Tibial nerve (tissue), 4 donors: ENCODE results near the gene CCDC82. TPM values are rescaled to one million over a fixed set of nuclear protein-coding genes. Genes with fewer than 3 reads are reported as not detected.

ENCODE experiments used
- DNase-seq, 2 donors: peaks; one replicate each; pipeline ENCODE4 v3.0.0-alpha.2; 2019; ENCODE audit warnings: low spot score in 2 of 2
- H3K27ac ChIP-seq, 4 donors: fragments of 200-600 bp; sonication (generic) in 3 of 4; one replicate each; pipeline ENCODE4 v1.5.1; 2017 to 2019; ENCODE audit warnings: mild to moderate bottlenecking in 1 of 4
- H3K27me3 ChIP-seq, 2 donors: fragments of 200-600 bp; sonication (generic) in 1 of 2; one replicate each; pipeline versions ENCODE4 v1.5.1 to v1.6.0; 2017 to 2019
- H3K36me3 ChIP-seq, 3 donors: fragments of 200-600 bp; sonication (generic); one replicate each; pipeline ENCODE4 v1.5.1; 2018 to 2019
- H3K4me1 ChIP-seq, 4 donors: fragments of 200-600 bp; sonication (generic) in 3 of 4; one replicate each; pipeline ENCODE4 v1.5.1; 2017 to 2019
- H3K4me3 ChIP-seq, 4 donors: fragments of 200-600 bp; sonication (generic) in 3 of 4; one replicate each; pipeline ENCODE4 v1.5.1; 2017 to 2019; ENCODE audit warnings: mild to moderate bottlenecking in 1 of 4, moderate library complexity in 1 of 4
- H3K9me3 ChIP-seq, 4 donors: fragments of 200-600 bp; sonication (generic) in 3 of 4; one replicate each; pipeline ENCODE4 v1.5.1; 2017 to 2019
- EP300 ChIP-seq, 2 donors: sonication (generic); formaldehyde crosslinking; IDR thresholded peaks; one replicate each; pipeline ENCODE4 v1.6.1; 2017; ENCODE audit warnings: antibody characterized with exemption in 2 of 2, mild to moderate bottlenecking in 1 of 2
- POLR2A ChIP-seq, 2 donors: fragments of 450-650 bp; IDR thresholded peaks; one replicate each; pipeline ENCODE4 v1.6.1; 2017; ENCODE audit warnings: antibody characterized with exemption in 2 of 2, mild to moderate bottlenecking in 2 of 2, moderate library complexity in 2 of 2
- WGBS, 2 donors: methylation state at CpG; one replicate each; pipeline ENCODE4 v1.1.5; 2018; 5-methylcytosine and 5-hydroxymethylcytosine counted together
- total RNA-seq, 4 donors: library from RNA; depleted of rRNA; stranded (reverse); fragments of >200 nt; gene quantifications; one replicate each; pipeline ENCODE4 v1.1.0, GENCODE V29; 2016
- TF ChIP-seq, protein P1 (sequence below), 5 experiments: fragments of 200-600 bp in 3 of 5; fragments of 450-650 bp in 2 of 5; sonication (generic) in 3 of 5; IDR thresholded peaks; one replicate each; pipeline ENCODE4 v1.5.1; 2016 to 2019; ENCODE audit warnings: antibody characterized with exemption in 5 of 5, mild to moderate bottlenecking in 3 of 5, moderate library complexity in 2 of 5

The CCDC82 gene
- total RNA-seq, 4 donors from 2014 or later: 41.9 to 73.4 (median 49.5) TPM

DNA sequence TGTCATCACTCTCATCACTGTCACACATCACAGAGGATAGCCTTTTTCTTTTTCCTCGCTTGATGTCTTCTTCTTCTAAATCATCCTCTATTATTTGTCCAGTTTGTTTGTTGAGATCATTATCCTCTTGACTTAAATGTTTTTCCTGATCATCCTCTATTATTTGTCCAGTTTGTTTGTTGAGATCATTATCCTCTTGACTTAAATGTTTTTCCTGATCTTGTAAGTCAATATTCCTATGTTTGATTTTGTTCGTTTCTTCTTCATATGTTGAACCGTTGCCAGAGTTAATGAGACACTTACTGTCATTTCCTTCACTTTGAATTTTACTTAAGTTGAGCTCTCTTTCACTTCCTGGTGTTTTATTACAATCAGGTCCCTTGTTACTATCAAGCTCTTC, 5.6 kb downstream of the CCDC82 start:
- no peak overlapping the region for H3K27ac ChIP-seq
- TF ChIP-seq, protein P1, sequence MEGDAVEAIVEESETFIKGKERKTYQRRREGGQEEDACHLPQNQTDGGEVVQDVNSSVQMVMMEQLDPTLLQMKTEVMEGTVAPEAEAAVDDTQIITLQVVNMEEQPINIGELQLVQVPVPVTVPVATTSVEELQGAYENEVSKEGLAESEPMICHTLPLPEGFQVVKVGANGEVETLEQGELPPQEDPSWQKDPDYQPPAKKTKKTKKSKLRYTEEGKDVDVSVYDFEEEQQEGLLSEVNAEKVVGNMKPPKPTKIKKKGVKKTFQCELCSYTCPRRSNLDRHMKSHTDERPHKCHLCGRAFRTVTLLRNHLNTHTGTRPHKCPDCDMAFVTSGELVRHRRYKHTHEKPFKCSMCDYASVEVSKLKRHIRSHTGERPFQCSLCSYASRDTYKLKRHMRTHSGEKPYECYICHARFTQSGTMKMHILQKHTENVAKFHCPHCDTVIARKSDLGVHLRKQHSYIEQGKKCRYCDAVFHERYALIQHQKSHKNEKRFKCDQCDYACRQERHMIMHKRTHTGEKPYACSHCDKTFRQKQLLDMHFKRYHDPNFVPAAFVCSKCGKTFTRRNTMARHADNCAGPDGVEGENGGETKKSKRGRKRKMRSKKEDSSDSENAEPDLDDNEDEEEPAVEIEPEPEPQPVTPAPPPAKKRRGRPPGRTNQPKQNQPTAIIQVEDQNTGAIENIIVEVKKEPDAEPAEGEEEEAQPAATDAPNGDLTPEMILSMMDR (IDR thresholded peaks at IDR 0.05): no peak
- TF ChIP-seq EP300 (IDR thresholded peaks at IDR 0.05): no peak
- H3K4me1 ChIP-seq: peaks cover 0 to 25% (median 3%) of the 10 kb centered on the region in 4 donors
- H3K9me3 ChIP-seq: no peaks in the 10 kb centered on the region
- 79 to 84% methylated on average over 3 of the region's 3 CpGs for WGBS, 2 donors
- peaks cover 0 to 25% (median 0%) of the 10 kb centered on the region in 3 donors for H3K36me3 ChIP-seq
- no peak for DNase-seq
- H3K27me3 ChIP-seq: no peaks in the 10 kb centered on the region
- no peak overlapping the region for H3K4me3 ChIP-seq

DNA sequence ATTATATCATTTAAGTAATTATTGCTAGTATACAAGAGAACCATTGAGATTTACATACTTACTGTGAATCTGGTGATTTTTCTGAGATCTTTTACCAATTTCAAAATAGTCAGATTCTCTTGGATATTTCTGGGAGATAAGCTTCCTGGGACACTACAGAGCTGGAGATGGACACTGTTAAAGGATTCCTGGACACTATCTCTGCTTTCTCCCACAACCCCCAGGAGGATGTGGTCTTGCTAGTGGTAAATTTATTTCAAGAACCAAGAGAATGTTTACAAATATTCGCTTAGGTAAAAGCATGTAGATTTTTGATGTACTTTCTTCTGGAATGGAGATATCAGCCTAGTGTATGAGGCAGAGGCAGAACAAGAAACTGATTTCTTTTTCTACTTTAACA, 12.9 kb downstream of the CCDC82 start:
- Histone ChIP-seq H3K36me3 (peaks cover 0 to 28% (median 0%) of the 10 kb centered on the region in 3 donors), H3K9me3 (no peaks in the 10 kb centered on the region), H3K4me1 (no peaks in the 10 kb centered on the region), H3K4me3 (no peak overlapping the region), H3K27ac (no peak overlapping the region), H3K27me3 (no peaks in the 10 kb centered on the region)
- 89 to 93% methylated on average over 1 of the region's 1 CpG for WGBS, 2 donors
- TF ChIP-seq POLR2A (IDR thresholded peaks at IDR 0.05): no peak
- TF ChIP-seq, protein P1 (IDR thresholded peaks at IDR 0.05): no peak
- TF ChIP-seq EP300 (IDR thresholded peaks at IDR 0.05): no peak
- no peak for DNase-seq

DNA sequence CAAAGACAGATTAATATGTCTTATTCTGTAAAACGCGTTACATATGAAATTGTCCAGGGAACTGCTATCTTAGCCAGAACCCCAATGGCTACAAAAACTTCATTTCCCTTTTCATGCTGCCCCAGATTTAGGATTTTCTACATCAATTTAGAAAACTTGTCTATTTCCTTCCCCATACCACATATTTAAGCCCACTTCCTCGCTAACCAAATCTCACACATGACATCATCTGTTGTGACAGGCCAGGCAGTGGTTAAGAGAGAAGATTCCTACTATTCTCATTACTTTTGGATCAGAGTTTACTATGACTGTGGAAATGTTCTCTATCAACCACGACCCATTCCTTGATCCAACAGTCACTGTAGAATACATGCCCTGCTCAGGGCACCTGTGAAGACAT, 15.9 kb downstream of the CCDC82 start:
- TF ChIP-seq EP300 (IDR thresholded peaks at IDR 0.05): no peak
- TF ChIP-seq POLR2A (IDR thresholded peaks at IDR 0.05): no peak
- TF ChIP-seq, protein P1 (IDR thresholded peaks at IDR 0.05): no peak
- H3K9me3 ChIP-seq: no peaks in the 10 kb centered on the region
- no peak overlapping the region for H3K4me3 ChIP-seq
- WGBS, 2 donors: 87 to 91% methylated on average over 4 of the region's 4 CpGs
- H3K27me3 ChIP-seq: no peaks in the 10 kb centered on the region
- no peak overlapping the region for H3K27ac ChIP-seq
- H3K36me3 ChIP-seq: peaks cover 0 to 44% (median 0%) of the 10 kb centered on the region in 3 donors
- no peak for DNase-seq
- H3K4me1 ChIP-seq: no peaks in the 10 kb centered on the region

DNA sequence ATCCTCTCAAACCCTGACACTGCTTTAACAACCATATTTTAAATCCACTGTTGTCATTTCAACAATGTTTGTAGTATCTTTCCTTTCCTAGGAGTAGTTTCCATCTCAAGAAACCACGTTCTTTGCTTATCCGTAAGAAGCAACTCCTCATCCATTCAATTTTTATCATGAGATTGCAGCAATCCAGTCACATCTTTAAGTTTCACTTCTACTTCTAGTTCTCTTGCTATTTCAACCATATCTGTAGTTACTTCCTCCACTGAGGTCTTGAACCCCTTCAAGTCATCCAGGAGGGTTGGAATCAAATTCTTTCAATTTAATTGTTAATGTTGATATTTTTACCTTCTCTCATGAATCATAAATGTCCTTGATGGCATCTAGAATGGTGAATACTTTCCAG, 22.4 kb downstream of the CCDC82 start:
- H3K27ac ChIP-seq: no peak overlapping the region
- TF ChIP-seq, protein P1 (IDR thresholded peaks at IDR 0.05): no peak
- TF ChIP-seq POLR2A (IDR thresholded peaks at IDR 0.05) (no peak), EP300 (IDR thresholded peaks at IDR 0.05) (no peak)
- no peaks in the 10 kb centered on the region for H3K4me1 ChIP-seq
- peaks cover 0 to 4% (median 0%) of the 10 kb centered on the region in 4 donors for H3K9me3 ChIP-seq
- no peak overlapping the region for H3K4me3 ChIP-seq
- peaks cover 0 to 66% (median 0%) of the 10 kb centered on the region in 3 donors for H3K36me3 ChIP-seq
- no peaks in the 10 kb centered on the region for H3K27me3 ChIP-seq
- WGBS, 2 donors: 88 to 90% methylated on average over 2 of the region's 2 CpGs
- DNase-seq: no peak

DNA sequence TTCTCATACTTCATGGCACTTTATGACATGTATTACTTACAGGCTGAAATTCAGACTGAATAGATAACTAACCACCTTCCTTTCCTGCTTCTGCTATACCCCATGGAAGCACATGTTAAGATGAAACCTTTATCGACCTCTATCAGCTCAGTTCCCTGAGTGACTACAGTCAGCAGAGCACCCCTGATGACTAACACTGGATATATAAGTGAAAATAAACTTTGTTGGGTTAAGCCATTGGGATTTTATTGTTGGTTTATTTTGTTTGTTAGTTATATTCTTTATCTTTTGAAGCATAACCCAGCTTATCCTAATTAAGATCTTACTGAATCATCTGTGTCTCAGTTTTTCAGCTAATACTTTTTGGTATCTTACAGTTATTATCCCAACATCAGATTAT, 23.7 kb downstream of the CCDC82 start:
- no peaks in the 10 kb centered on the region for H3K27me3 ChIP-seq
- peaks cover 0 to 64% (median 0%) of the 10 kb centered on the region in 3 donors for H3K36me3 ChIP-seq
- WGBS, 2 donors: 86 to 94% methylated on average over 1 of the region's 1 CpG
- H3K9me3 ChIP-seq: peaks cover 0 to 4% (median 0%) of the 10 kb centered on the region in 4 donors
- H3K27ac ChIP-seq: no peak overlapping the region
- TF ChIP-seq, protein P1 (IDR thresholded peaks at IDR 0.05): no peak
- TF ChIP-seq POLR2A (IDR thresholded peaks at IDR 0.05): no peak
- H3K4me1 ChIP-seq: no peaks in the 10 kb centered on the region
- DNase-seq: no peak
- H3K4me3 ChIP-seq: no peak overlapping the region
